Pancreas (tissue), 10 donors: ENCODE results near the gene AAMDC. TPM values are rescaled to one million over a fixed set of nuclear protein-coding genes. Genes with fewer than 3 reads are reported as not detected.

Experiments used
- ATAC-seq, 4 donors: fragments of 200-7000 bp; cut with Tn5 transposase; one replicate each; pipeline versions ENCODE4 v1.8.0 to v1.9.1; 2020; ENCODE audit warnings: mild to moderate bottlenecking in 4 of 4, moderate library complexity in 4 of 4
- DNase-seq, 6 donors: peaks; one replicate each; pipeline ENCODE4 v3.0.0-alpha.2; 2020
- FAIRE-seq: peaks from 2 replicates; lab custom pipeline; 2012; peaks lifted over from hg19 to GRCh38; lab: Jason Lieb, UNC
- H3K27ac ChIP-seq, 4 donors: fragments of 200-600 bp; sonication (generic); 1 replicate in 3 of 4; 2 replicates in 1 of 4; pipeline versions ENCODE4 v1.5.0 to v1.8.0; 2020
- H3K27me3 ChIP-seq, 4 donors: fragments of 200-600 bp; one replicate each; pipeline ENCODE4 v1.8.0; 2021
- H3K36me3 ChIP-seq, 3 donors: fragments of 200-600 bp; sonication (generic) in 1 of 3; one replicate each; pipeline versions ENCODE4 v1.5.0 to v1.8.0; 2020 to 2021
- H3K4me1 ChIP-seq, 3 donors: fragments of 200-600 bp; one replicate each; pipeline ENCODE4 v1.8.0; 2021
- H3K4me3 ChIP-seq, 4 donors: fragments of 200-600 bp; sonication (generic) in 2 of 4; one replicate each; pipeline versions ENCODE4 v1.5.0 to v1.8.0; 2020 to 2021
- H3K9me3 ChIP-seq, 4 donors: fragments of 200-600 bp; one replicate each; pipeline ENCODE4 v1.8.0; 2021
- CTCF ChIP-seq, 4 donors: fragments of 200-600 bp; sonication (generic) in 3 of 4; IDR thresholded peaks; one replicate each; pipeline versions ENCODE4 v1.5.0 to v1.8.0; 2021; ENCODE audit warnings: antibody characterized with exemption in 4 of 4
- WGBS, 2 donors: extraction: QIAGEN DNeasy Blood & Tissue Kit; methylation state at CpG; one replicate each; pipeline ENCODE4 v1.1.7; 2013; 5-methylcytosine and 5-hydroxymethylcytosine counted together
- intact Hi-C, 3 donors: fragments of 100-400 bp; cut with DNase I; formaldehyde crosslinking; loops; one replicate each; pipeline versions ENCODE4 v1.11.1 to v1.14.2; 2022
- polyA plus RNA-seq, 2 donors: library from polyadenylated mRNA; stranded (reverse); fragments of 200-250 nt; gene quantifications; one replicate each; pipeline ENCODE4 v1.2.3, GENCODE V29; 2013
- total RNA-seq, 6 donors: library from RNA; stranded (reverse); fragmentation: NEBNext Ultra II Directional in 4 of 6; extraction: Animal tissue kit (Norgen Biotek cat#: 25700) in 4 of 6; gene quantifications; one replicate each; pipeline versions ENCODE4 v1.2.1 to v1.2.4, GENCODE V29; 2021 to 2023
- donor health status: healthy with polysubstance abuse.
- donor health status: DM: no; HTN: no; CAD: no; lungs with moderate emphysema.
- donor health status: DM: no; HTN: no; CAD: no.
- donor health status: control.
- donor health status: control.
- donor health status: Bipolar disorder and iron deficiency.
- donor health status: DM: yes; HTN: yes; CAD: no.
- donor health status: DM: no; HTN: no; CAD: no.
- donor health status: DM: no; HTN: no; CAD: no.
- donor health status: DM: yes; HTN: yes; CAD: no.

The AAMDC gene
- total RNA-seq, result 10 to 100 TPM in 5 of 6 donors, 1 to 10 TPM in 1; 9.0 to 17.8 (median 10.9) TPM
- 10 to 100 TPM; 26.0 to 43.6 TPM for polyA plus RNA-seq

GRCh38 chr11:77820565-77821348 lies at the start of gene AAMDC, which contains the start of gene RSF1:
Gene AAMDC (plus strand): TSS chr11:77821144. CDS start chr11:77842497, 21,353 bp downstream.
Gene RSF1 (minus strand): TSS chr11:77820722. CDS start chr11:77820714, 8 bp downstream.
- intact Hi-C loops, result no loop called here
- Histone ChIP-seq H3K4me1 (peaks cover 9 to 22% (median 21%) of the 10 kb centered on the region in 3 donors), H3K27ac (peak within 1 kb of the TSS; percentile 76 to 96 (median 88)), H3K36me3 (no peaks in the 10 kb centered on the region), H3K27me3 (no peaks in the 10 kb centered on the region), H3K4me3 (peak within 1 kb of the TSS; percentile 78 to 99 (median 97)), H3K9me3 (no peaks in the 10 kb centered on the region)
- peak; percentile 98 to 99 (median 99) for DNase-seq
- ATAC-seq, result peak; percentile 87 to 93 (median 89)
- peak; percentile 40 to 71 (median 54) for TF ChIP-seq CTCF (IDR thresholded peaks at IDR 0.05)
- 0% methylated on average over 64 of the region's 64 CpGs for WGBS, 2 donors
- FAIRE-seq, result no peak

DNA sequence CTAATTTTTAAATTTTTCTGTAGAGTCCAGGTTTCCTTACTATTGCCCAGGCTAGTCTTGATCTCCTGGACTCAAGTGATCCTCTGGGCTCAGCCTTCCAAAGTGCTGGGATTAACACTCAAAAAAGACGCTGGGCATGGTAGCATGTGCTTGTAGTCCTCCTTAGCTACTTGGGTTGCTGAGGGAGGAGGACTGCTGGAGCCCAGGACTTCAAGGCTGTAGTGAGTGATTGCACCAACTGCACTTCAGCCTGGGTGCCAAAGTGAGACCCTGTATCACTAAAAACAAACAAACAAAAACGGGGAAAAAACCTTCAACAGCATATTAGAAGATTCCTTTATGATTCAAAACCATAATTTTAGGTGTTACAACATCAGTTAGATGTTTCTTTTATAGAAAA lies 45.0 kb upstream of the AAMDC start:
- no peaks in the 10 kb centered on the region for H3K9me3 ChIP-seq
- no peaks in the 10 kb centered on the region for H3K36me3 ChIP-seq
- DNase-seq (no peak), ATAC-seq (no peak), FAIRE-seq (no peak)
- no peak for TF ChIP-seq CTCF (IDR thresholded peaks at IDR 0.05)
- 13 to 32% methylated on average over 2 of the region's 2 CpGs for WGBS, 2 donors
- H3K27ac ChIP-seq, result no peak overlapping the region
- H3K27me3 ChIP-seq, result no peaks in the 10 kb centered on the region
- H3K4me3 ChIP-seq, result no peak overlapping the region
- peaks cover 2 to 8% (median 4%) of the 10 kb centered on the region in 3 donors for H3K4me1 ChIP-seq
- intact Hi-C loops, result no loop called here

DNA sequence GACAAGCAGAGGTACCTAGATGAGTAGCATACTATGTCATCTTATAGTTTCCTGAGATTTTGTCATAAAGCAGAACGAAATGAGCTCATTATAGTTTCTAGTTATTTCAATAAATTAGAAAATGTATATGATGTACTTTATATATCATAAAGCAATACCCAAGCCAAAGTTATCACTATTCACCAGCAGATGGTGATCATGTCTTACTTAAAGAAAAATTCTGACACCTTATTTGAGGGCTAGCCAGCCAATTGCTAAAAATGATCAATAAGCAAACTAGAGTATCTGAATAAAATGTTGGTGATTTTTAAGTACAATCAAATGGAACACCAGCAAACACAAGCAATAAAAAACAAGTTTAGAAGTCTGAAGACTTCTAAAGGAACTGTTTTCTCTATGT lies 44.5 kb upstream of the AAMDC start:
- no peak overlapping the region for H3K27ac ChIP-seq
- H3K4me1 ChIP-seq, result peaks cover 2 to 4% (median 3%) of the 10 kb centered on the region in 3 donors
- 56 to 65% methylated on average over 1 of the region's 1 CpG for WGBS, 2 donors
- no peak for ATAC-seq
- H3K4me3 ChIP-seq, result no peak overlapping the region
- no peak for DNase-seq
- TF ChIP-seq CTCF (IDR thresholded peaks at IDR 0.05), result no peak
- no peaks in the 10 kb centered on the region for H3K9me3 ChIP-seq
- no peaks in the 10 kb centered on the region for H3K36me3 ChIP-seq
- intact Hi-C loops, result no loop called here
- peak; percentile 23 for FAIRE-seq
- H3K27me3 ChIP-seq, result no peaks in the 10 kb centered on the region

DNA sequence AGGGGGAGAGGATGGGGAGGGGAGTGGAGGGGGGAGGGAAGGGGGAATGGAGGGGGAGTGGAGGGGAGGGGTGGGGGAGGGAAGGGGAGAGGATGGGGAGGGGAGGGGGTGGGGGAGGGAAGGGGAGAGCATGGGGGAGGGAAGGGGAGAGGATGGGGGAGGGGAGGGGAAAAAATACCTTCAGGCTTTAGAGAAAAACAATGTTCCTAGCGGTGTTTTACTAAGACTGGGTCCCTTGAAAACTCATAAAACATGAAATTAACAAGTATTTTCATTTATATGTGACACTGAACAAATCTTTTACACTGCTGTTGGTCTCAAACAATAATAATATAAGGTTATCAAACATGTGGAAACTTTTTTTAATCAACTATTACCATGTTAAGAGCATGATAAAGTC lies 42.8 kb upstream of the AAMDC start:
- DNase-seq (no peak), FAIRE-seq (no peak), ATAC-seq (no peak)
- TF ChIP-seq CTCF (IDR thresholded peaks at IDR 0.05), result no peak
- intact Hi-C loops, result no loop called here
- Histone ChIP-seq H3K27ac (no peak overlapping the region), H3K9me3 (no peaks in the 10 kb centered on the region), H3K4me3 (no peak overlapping the region), H3K36me3 (no peaks in the 10 kb centered on the region), H3K4me1 (peaks cover 0 to 3% (median 2%) of the 10 kb centered on the region in 3 donors), H3K27me3 (no peaks in the 10 kb centered on the region)
- 97 to 100% methylated on average over 1 of the region's 1 CpG for WGBS, 2 donors

DNA sequence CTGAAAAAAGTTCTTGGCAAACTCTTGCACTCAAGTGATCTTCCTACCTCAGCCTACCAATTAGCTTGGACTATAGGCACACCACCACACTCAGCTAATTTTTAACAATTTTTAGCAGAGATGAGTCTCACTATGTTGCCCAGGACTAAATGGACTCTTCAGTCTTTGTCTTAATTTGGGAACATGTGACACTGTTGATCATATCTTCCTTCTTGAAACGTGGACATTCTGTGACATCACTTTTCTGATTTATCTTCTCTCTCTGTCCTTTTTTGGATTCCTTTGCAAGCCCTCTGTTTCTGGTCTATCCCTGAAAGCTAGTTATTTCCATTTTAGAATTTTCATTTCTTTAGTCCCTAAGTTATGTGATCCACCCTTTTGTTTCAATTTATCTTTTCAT lies 42.4 kb upstream of the AAMDC start:
- Histone ChIP-seq H3K36me3 (no peaks in the 10 kb centered on the region), H3K4me1 (peaks cover 0 to 3% (median 2%) of the 10 kb centered on the region in 3 donors), H3K9me3 (no peaks in the 10 kb centered on the region), H3K27me3 (no peaks in the 10 kb centered on the region), H3K4me3 (no peak overlapping the region), H3K27ac (no peak overlapping the region)
- DNase-seq (no peak), FAIRE-seq (no peak), ATAC-seq (no peak)
- no peak for TF ChIP-seq CTCF (IDR thresholded peaks at IDR 0.05)
- intact Hi-C loops, result no loop called here
- 53 to 55% methylated on average over 1 of the region's 1 CpG for WGBS, 2 donors
